ENCODE results near the gene ACACA. TPM values are rescaled to one million over a fixed set of nuclear protein-coding genes. Genes with fewer than 3 reads are reported as not detected.
"Not testable (repeated sequence)": the region's sequence is repeated elsewhere in the genome, so short reads cannot be mapped to it uniquely, and the experiment has no call there.

Gene ACACA
- 86.7 and 101 TPM in 2 replicates for total RNA-seq (ENCODE audit: low replicate concordance)
- long read RNA-seq, partial matches to known transcripts, result 13 of 32 reads
- long read RNA-seq, other reads (novel, unspliced or antisense), result 17 of 32 reads

GRCh38 chr17:37406635-37407461 is at the start of gene ACACA, which contains the start of gene TADA2A:
Gene ACACA, minus strand, starts transcription at chr17:37406836. Its CDS starts 537 bp downstream, at chr17:37406299.
Gene TADA2A, plus strand, starts transcription at chr17:37406886. Its CDS starts 4,480 bp downstream, at chr17:37411366.
- Mint-ChIP-seq H3K9me3 (no peaks in the 10 kb centered on the region), H3K27ac (peak within 1 kb of the TSS; percentile 96), H3K36me3 (peaks cover 12% of the 10 kb centered on the region), H3K4me1 (ENCODE audit: unreplicated experiment) (peaks cover 28% of the 10 kb centered on the region), H3K4me3 (peak within 1 kb of the TSS; percentile 99), H3K27me3 (no peaks in the 10 kb centered on the region)
- peak; percentile 82 for DNase-seq (ENCODE audit: extremely low spot score, unreplicated experiment)
- no peak for TF ChIP-seq CTCF (conservative IDR thresholded peaks at IDR 0.05)

- Mint-ChIP-seq H3K9me3 (no peaks in the 10 kb centered on the region), H3K4me1 (ENCODE audit: unreplicated experiment) (no peaks in the 10 kb centered on the region), H3K27ac (peak overlapping the region; percentile 78), H3K36me3 (peaks cover 31% of the 10 kb centered on the region), H3K27me3 (no peaks in the 10 kb centered on the region), H3K4me3 (peak overlapping the region; percentile 30)
- TF ChIP-seq CTCF (conservative IDR thresholded peaks at IDR 0.05), result no peak
- no peak for DNase-seq (ENCODE audit: extremely low spot score, unreplicated experiment)
These were observed 43.5 kb upstream of the ACACA start for GRCh38 chr17:37450112-37450511.

GRCh38 chr17:37447641-37448040 is 41.0 kb upstream of the ACACA start:
- Mint-ChIP-seq H3K9me3 (no peaks in the 10 kb centered on the region), H3K27me3 (no peaks in the 10 kb centered on the region), H3K27ac (no peak overlapping the region), H3K4me3 (no peak overlapping the region), H3K4me1 (ENCODE audit: unreplicated experiment) (no peaks in the 10 kb centered on the region), H3K36me3 (peaks cover 28% of the 10 kb centered on the region)
- TF ChIP-seq CTCF (conservative IDR thresholded peaks at IDR 0.05), result no peak
- no peak for DNase-seq (ENCODE audit: extremely low spot score, unreplicated experiment)

- no peak for DNase-seq (ENCODE audit: extremely low spot score, unreplicated experiment)
- no peaks in the 10 kb centered on the region for H3K27me3 Mint-ChIP-seq
- no peaks in the 10 kb centered on the region for H3K4me1 Mint-ChIP-seq (ENCODE audit: unreplicated experiment)
- TF ChIP-seq CTCF (conservative IDR thresholded peaks at IDR 0.05), result no peak
- H3K27ac Mint-ChIP-seq, result no peak overlapping the region
- H3K4me3 Mint-ChIP-seq, result no peak overlapping the region
- no peaks in the 10 kb centered on the region for H3K9me3 Mint-ChIP-seq
- peaks cover 26% of the 10 kb centered on the region for H3K36me3 Mint-ChIP-seq
These were observed 39.4 kb upstream of the ACACA start for GRCh38 chr17:37446027-37446426.

GRCh38 chr17:37441369-37442014 is 34.9 kb upstream of the ACACA start:
- not testable (repeated sequence) for DNase-seq (ENCODE audit: extremely low spot score, unreplicated experiment); H3K27me3 Mint-ChIP-seq; H3K9me3 Mint-ChIP-seq; H3K27ac Mint-ChIP-seq; H3K4me1 Mint-ChIP-seq (ENCODE audit: unreplicated experiment); H3K4me3 Mint-ChIP-seq
- H3K36me3 Mint-ChIP-seq, result peaks cover 29% of the 10 kb centered on the region

- Mint-ChIP-seq H3K27me3 (no peaks in the 10 kb centered on the region), H3K4me3 (no peak overlapping the region), H3K36me3 (peaks cover 29% of the 10 kb centered on the region), H3K27ac (no peak overlapping the region), H3K4me1 (ENCODE audit: unreplicated experiment) (no peaks in the 10 kb centered on the region), H3K9me3 (no peaks in the 10 kb centered on the region)
- no peak for DNase-seq (ENCODE audit: extremely low spot score, unreplicated experiment)
- TF ChIP-seq CTCF (conservative IDR thresholded peaks at IDR 0.05), result no peak
These were observed 33.8 kb upstream of the ACACA start for GRCh38 chr17:37440424-37440823.
